Activated CD4-positive, alpha-beta T cell treated with anti-CD3 and anti-CD28 coated beads, Interleukin-2, Interleukin-6, amounts not matched to agents 100 ng/mL and 50 ng/mL, durations not matched to agents 16 hours and 8 hours (primary cell): Measurements from ENCODE around the gene PAPLN.
"Not testable (repeated sequence)": the region's sequence is repeated elsewhere in the genome, so short reads cannot be mapped to it uniquely, and the experiment has no call there.

Source experiments
- DNase-seq: peaks from one replicate; pipeline ENCODE4 v3.0.0-alpha.2; 2020

The PAPLN gene

DNA sequence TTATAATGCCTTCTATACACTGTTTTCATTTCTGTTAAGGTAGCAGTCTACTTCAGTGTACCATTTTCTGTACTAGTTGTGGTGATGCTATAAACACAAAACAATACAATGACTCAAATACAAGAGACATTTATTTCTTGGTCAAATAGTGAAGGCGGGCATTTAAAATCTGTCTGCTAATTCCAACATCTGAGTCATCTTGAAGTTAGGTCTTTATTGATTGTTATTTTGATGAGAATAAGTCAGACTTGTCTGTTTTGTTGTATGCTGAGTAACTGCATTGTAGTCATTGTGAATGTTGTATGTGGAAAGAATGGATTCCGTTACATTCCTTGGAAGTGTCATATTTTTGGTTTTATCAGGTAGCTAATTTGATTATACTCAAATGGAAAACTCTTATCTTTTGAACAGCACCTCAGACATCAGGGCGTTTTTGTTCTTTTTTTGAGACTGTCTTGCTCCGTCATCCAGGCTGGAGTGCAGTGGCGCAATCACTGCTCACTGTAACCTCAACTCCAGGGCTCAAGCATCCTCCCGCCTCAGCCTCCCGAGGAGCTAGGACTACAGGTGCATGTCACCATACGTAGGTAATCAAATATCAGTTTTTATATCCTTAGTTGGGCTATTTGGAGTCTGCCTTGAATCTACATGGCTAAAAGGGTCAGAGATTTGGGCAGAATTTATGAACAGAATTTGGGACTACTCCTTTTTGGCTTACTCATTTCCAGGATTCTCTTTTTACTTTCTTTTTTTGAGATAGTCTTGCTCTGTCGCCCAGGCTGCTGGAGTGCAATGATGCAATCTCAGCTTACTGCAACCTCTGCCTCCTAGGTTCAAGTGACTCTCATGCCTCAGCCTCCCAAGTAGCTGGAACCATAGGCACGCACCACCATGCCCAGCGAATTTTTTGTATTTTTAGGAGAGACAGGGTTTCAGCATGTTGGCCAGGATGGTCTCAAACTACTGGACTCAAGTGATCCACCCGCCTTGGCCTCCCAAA, 56.8 kb downstream of the PAPLN start:
- peak; percentile 32 for DNase-seq

DNA sequence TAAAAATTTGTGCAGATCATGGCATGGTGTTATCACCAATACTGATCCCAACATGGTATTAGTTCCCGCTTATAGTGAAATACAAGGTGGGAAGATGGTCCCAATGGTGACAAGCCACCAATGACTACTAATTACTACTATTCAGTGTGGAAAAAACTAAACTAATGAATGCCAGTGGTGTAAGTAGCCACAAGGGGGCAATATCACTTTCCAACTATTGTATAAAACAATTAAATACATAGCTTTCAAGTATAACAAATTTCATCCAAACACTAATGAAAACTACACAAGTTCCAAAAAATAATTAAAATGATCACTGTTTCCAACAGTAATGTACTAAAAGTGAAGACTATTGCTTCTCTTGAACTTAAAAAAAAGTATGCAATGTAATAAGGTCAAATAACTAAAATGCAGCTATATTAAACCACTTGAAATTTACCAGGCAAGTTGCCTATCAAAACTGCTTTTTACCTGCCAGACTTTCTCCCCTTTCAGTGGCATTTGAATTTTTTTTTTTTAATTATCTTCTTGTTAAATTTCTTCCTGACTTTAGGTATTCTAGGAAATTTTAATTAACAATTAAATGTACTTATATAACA, 58.0 kb downstream of the PAPLN start:
- peak; percentile 41 for DNase-seq

DNA sequence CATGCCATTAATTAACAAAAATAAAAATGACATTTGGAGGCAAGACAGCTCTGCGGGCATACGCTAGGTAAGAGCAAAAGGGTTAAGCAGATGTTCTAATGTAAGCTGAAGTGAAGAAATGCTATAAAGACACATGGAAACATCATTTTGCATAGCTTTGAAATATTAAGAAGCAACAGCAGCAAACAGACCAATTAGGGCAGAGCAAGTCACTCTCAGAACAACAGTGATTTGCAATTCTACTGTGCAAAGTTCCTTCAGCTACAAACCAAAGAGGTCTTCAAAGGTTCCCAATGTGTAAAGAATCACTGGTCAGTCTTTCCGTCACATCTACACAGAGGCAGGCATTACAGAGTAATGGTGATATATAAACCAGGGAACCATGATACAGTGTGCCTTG, 68.2 kb downstream of the PAPLN start:
- DNase-seq = no peak

DNA sequence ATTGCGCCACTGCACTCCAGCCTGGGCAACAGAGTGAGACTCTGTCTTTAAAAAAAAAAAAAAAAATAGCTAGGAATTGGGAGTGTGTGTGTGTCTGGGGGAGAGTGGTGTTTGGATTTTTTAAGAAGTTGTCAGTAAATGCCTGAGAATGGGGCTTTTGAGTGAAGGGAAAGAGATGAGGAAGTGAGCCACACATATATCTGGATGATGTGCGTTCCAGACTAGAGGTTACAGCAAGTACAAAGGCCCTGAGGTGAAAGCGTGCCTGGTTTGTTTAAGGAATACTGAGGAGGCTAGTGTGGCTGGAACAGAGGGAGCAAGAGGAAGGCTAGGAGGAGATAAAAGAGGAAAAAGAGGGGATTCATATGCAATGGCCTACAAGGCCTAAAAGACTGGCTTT, 70.0 kb downstream of the PAPLN start:
- DNase-seq = no peak

DNA sequence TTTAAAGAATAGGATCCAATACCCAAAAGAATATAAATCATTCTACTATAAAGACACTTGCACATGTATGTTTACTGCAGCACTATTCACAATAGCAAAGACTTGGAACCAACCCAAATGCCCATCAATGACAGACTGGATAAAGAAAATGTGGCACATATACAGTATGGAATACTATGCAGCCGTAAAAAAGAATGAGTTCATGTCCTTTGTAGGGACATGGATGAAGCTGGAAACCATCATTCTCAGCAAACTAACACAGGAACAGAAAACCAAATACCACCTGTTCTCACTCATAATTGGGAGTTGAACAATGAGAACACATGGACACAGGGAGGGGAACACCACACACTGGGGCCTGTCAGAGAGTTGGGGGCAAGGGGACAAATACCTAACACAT, 71.9 kb downstream of the PAPLN start:
- not testable (repeated sequence) for DNase-seq

DNA sequence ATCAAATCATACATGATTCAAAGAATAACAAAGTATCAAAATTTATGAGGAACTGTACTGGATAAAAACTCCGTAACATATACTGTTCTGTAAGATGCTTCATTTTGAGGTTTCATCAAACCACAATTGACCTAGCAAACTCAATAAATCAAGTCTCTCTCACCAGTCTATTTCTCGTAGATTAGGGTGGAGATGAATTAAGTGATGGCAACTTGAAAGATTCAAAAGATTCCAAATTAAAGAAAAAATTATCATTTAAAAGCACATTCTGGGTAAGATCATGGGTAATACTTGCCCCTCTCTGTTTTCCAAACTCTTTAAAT, 74.4 kb downstream of the PAPLN start:
- DNase-seq = no peak

DNA sequence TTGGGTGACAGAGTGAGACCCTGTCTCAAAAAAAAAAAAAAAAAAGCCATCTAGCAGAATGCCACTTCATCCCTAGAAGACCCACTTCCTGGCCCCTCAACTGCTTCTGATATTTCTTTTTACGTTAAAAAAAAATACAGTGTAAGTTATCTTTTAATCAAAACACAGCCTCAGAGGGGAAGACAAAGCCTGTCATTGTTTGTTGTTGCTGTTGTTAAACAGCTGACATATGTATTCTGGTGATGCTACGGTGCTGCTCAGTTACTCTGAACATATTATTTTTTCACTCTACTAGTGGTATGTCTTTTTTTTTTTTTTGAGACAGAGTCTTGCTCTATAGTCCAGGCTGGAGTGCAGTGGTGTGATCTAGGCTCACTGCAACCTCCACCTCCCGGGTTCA, 75.4 kb downstream of the PAPLN start:
- no peak for DNase-seq

DNA sequence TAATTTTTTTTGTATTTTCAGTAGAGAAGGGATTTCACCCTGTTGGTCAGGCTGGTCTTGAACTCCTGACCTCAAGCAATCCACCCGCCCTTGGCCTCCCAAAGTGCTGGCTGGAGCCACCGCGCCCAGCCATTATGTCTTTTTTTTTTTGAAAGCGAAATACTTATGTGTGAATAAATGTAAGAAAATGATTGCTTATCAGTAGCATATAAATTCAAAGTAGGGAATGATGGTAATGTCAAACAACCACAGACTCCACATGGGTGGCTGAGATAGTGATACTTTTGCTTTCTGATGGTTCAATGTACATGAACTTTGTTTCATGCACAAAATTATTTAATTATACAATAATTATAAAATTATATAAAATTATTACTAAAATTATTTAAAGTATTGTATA, 75.8 kb downstream of the PAPLN start:
- no peak for DNase-seq

DNA sequence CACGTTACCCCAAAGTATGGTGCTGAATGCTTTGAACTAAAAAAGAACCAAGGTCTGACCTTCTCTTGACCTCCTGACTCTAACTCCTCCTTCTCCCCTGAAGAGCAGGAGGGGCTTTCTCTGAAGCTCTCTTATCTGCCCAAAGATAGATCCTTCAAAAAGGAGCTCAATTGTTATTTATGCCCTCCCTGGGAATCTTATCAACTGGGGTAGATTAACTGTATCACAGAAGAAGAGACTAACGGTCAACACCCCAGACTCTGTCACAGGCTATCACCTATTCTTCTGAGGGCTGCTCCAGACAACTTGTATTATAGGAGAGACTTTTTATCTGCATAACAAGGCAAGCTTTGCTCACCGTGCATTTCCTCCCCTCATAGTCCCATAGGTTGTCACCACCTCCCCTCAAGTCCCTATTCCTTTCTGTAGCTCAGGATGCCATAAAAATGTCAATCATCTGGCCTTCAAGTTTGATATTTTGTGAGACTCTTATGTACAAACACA, 86.6 kb downstream of the PAPLN start:
- DNase-seq = no peak
